CD4-positive, alpha-beta T cell (primary cell): ENCODE data around the gene KRT79. TPM values are rescaled to one million over a fixed set of nuclear protein-coding genes. Genes with fewer than 3 reads are reported as not detected.

Experiments used
- ATAC-seq: fragments of 200-7000 bp; cut with Tn5 transposase; one replicate; pipeline ENCODE4 v1.10.0; 2022; ENCODE audit warnings: mild to moderate bottlenecking; ENCODE audit not compliant: poor library complexity
- CTCF ChIA-PET: fragments of 350-600 bp; sonication (Branson Sonifier 250); formaldehyde crosslinking; loops from one replicate; lab custom pipeline; 2021; ENCODE audit warnings: antibody characterized with exemption, inconsistent platforms; lab: Charles Lee
- POLR2A ChIA-PET: fragments of 350-600 bp; sonication (Branson Sonifier 250); formaldehyde crosslinking; loops from one replicate; lab custom pipeline; 2021; ENCODE audit warnings: antibody characterized with exemption, inconsistent platforms; lab: Charles Lee
- DNase-seq, 14 experiments: peaks; one replicate each; pipeline ENCODE4 v3.0.0-alpha.2; 2013 to 2020; ENCODE audit warnings: mixed read lengths in 2 of 14
- H3K27ac ChIP-seq, 2 donors: one replicate each; pipeline versions ENCODE4 v1.5.1 to v1.7.0; 2013; ENCODE audit warnings: low read length in 2 of 2, low read depth in 1 of 2, mild to moderate bottlenecking in 1 of 2
- H3K27me3 ChIP-seq, 2 experiments: 1 replicate in 1 of 2; 2 replicates in 1 of 2; pipeline versions ENCODE4 v1.6.1 to v1.7.0; 2013; ENCODE audit warnings: low read length in 2 of 2, control low read depth in 1 of 2, mild to moderate bottlenecking in 1 of 2, moderate library complexity in 1 of 2; ENCODE audit not compliant: insufficient read depth in 2 of 2, control insufficient read depth in 1 of 2
- H3K36me3 ChIP-seq: one replicate; pipeline ENCODE4 v1.6.1; 2013; ENCODE audit warnings: low read length, control low read depth; ENCODE audit not compliant: insufficient read depth
- H3K4me1 ChIP-seq: one replicate; pipeline ENCODE4 v1.6.1; 2013; ENCODE audit warnings: low read length, control low read depth; ENCODE audit not compliant: insufficient read depth
- H3K4me3 ChIP-seq: one replicate; pipeline ENCODE4 v1.5.1; 2013; ENCODE audit warnings: mild to moderate bottlenecking, low read length, moderate library complexity
- H3K9me3 ChIP-seq, 2 experiments: 1 replicate in 1 of 2; 2 replicates in 1 of 2; pipeline versions ENCODE4 v1.6.1 to v1.7.0; 2013; ENCODE audit warnings: low read length in 2 of 2, mild to moderate bottlenecking in 2 of 2, control low read depth in 1 of 2, moderate library complexity in 1 of 2; ENCODE audit not compliant: control insufficient read depth in 1 of 2, insufficient read depth in 1 of 2
- H3K27ac Mint-ChIP-seq: one replicate; pipeline ENCODE4 v1.8.0; 2020; ENCODE audit warnings: mixed read lengths
- H3K27me3 Mint-ChIP-seq: one replicate; pipeline ENCODE4 v1.8.0; 2021; ENCODE audit warnings: mixed read lengths
- H3K36me3 Mint-ChIP-seq: one replicate; pipeline ENCODE4 v1.8.0; 2021; ENCODE audit warnings: low read depth, mixed read lengths
- H3K4me1 Mint-ChIP-seq: one replicate; pipeline ENCODE4 v1.8.0; 2021; ENCODE audit warnings: low read depth, mixed read lengths
- H3K4me3 Mint-ChIP-seq: one replicate; pipeline ENCODE4 v1.8.0; 2020; ENCODE audit warnings: mild to moderate bottlenecking, mixed read lengths
- H3K9me3 Mint-ChIP-seq: one replicate; pipeline ENCODE4 v1.8.0; 2020; ENCODE audit warnings: mixed read lengths
- intact Hi-C, 2 experiments: fragments of 100-400 bp; cut with DNase I in 1 of 2; cut with micrococcal nuclease in 1 of 2; formaldehyde crosslinking; loops; one replicate each; pipeline versions ENCODE4 v1.15.1 to v1.9.0; 2023 to 2025; cut with DNase I, micrococcal nuclease
- total RNA-seq, 174 experiments: library from RNA in 2 of 174; stranded (reverse) in 2 of 174; gene quantifications; one replicate each; pipeline ENCODE4 v1.2.3 and lab custom pipeline; 2021 to 2026
- TF ChIP-seq, protein P1 (sequence below): fragments of 200-600 bp; IDR thresholded peaks from one replicate; pipeline ENCODE4 v1.8.0; 2022; ENCODE audit warnings: antibody characterized with exemption, mild to moderate bottlenecking

Gene KRT79
- total RNA-seq, 2 experiments from 2014 or later = not detected

DNA sequence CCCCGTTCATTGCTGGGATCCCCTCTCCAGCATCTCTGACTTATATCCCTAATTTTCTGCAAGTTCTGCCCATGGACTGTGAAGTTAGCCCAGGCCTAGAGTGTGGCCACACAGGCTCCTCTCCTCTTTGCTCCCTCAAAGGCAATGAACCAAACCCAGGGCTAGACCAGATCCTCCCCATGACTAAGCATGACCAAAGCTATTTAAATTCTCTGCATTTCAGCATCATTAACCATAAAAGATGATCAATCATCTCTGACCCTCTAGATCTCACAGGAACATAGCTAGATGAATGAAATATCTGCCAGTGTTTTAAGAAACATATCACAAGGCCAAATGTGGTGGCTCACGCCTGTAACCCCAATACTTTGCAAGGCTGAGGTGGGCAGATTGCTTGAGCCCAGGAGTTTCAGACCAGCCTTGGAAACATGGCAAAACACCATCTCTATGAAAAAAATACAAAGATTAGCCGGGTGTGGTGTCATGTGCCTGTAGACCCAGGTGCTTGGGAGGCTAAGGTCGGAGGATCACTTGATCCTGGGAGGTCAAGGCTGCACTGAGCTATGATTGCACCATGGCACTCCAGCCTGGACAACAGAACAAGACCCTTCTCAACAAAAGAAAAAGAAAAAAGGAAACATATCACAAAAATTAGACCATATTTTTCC lies 36.0 kb downstream of the KRT79 start:
- no peaks in the 10 kb centered on the region for H3K9me3 ChIP-seq
- Mint-ChIP-seq H3K4me3 (no peak overlapping the region), H3K9me3 (no peaks in the 10 kb centered on the region), H3K36me3 (no peaks in the 10 kb centered on the region), H3K4me1 (peaks cover 5% of the 10 kb centered on the region), H3K27ac (no peak overlapping the region), H3K27me3 (no peaks in the 10 kb centered on the region)
- no peak overlapping the region for H3K4me3 ChIP-seq
- peaks cover 0 to 4% of the 10 kb centered on the region in 2 experiments for H3K27me3 ChIP-seq
- H3K4me1 ChIP-seq = no peaks in the 10 kb centered on the region
- ATAC-seq = no peak
- no peak for DNase-seq
- ChIA-PET POLR2A (interaction anchor here (0.6 kb wide), 1 partner anchor 1669 kb away, joined by 4 read pairs; no protein-coding TSS in a partner anchor), CTCF (no interaction called here)
- no peak overlapping the region for H3K27ac ChIP-seq
- intact Hi-C loops = no loop called here
- TF ChIP-seq, protein P1, sequence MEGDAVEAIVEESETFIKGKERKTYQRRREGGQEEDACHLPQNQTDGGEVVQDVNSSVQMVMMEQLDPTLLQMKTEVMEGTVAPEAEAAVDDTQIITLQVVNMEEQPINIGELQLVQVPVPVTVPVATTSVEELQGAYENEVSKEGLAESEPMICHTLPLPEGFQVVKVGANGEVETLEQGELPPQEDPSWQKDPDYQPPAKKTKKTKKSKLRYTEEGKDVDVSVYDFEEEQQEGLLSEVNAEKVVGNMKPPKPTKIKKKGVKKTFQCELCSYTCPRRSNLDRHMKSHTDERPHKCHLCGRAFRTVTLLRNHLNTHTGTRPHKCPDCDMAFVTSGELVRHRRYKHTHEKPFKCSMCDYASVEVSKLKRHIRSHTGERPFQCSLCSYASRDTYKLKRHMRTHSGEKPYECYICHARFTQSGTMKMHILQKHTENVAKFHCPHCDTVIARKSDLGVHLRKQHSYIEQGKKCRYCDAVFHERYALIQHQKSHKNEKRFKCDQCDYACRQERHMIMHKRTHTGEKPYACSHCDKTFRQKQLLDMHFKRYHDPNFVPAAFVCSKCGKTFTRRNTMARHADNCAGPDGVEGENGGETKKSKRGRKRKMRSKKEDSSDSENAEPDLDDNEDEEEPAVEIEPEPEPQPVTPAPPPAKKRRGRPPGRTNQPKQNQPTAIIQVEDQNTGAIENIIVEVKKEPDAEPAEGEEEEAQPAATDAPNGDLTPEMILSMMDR = no peak
- no peaks in the 10 kb centered on the region for H3K36me3 ChIP-seq

DNA sequence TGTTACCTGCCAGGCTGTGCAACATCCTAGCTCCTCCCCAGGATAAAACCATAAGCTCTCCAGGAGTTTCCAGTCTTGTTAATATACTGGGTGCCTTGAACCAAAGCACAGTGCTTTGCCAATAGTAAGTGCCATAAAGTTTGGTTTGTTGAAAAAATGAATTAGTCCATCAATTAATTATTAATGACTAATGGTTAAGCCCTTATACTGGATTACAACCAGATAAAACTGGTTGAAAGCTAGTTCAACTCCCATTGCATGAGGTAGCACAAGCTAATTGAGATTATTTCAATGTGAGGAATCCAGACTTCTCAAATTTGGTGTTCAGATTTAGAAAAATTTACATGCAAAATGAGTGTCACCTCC lies 36.6 kb downstream of the KRT79 start:
- no peaks in the 10 kb centered on the region for H3K9me3 Mint-ChIP-seq
- peaks cover 2% of the 10 kb centered on the region for H3K27me3 Mint-ChIP-seq
- H3K4me1 Mint-ChIP-seq = peaks cover 5% of the 10 kb centered on the region
- no peak for DNase-seq
- Histone ChIP-seq H3K4me1 (no peaks in the 10 kb centered on the region), H3K27ac (no peak overlapping the region), H3K4me3 (no peak overlapping the region), H3K36me3 (no peaks in the 10 kb centered on the region), H3K27me3 (peaks cover 0 to 4% of the 10 kb centered on the region in 2 experiments), H3K9me3 (no peaks in the 10 kb centered on the region)
- no peak overlapping the region for H3K27ac Mint-ChIP-seq
- H3K36me3 Mint-ChIP-seq = no peaks in the 10 kb centered on the region
- no peak overlapping the region for H3K4me3 Mint-ChIP-seq
- POLR2A ChIA-PET = no interaction called here
- CTCF ChIA-PET = no interaction called here
- no peak for ATAC-seq
- intact Hi-C loops = no loop called here
- TF ChIP-seq, protein P1 = no peak

DNA sequence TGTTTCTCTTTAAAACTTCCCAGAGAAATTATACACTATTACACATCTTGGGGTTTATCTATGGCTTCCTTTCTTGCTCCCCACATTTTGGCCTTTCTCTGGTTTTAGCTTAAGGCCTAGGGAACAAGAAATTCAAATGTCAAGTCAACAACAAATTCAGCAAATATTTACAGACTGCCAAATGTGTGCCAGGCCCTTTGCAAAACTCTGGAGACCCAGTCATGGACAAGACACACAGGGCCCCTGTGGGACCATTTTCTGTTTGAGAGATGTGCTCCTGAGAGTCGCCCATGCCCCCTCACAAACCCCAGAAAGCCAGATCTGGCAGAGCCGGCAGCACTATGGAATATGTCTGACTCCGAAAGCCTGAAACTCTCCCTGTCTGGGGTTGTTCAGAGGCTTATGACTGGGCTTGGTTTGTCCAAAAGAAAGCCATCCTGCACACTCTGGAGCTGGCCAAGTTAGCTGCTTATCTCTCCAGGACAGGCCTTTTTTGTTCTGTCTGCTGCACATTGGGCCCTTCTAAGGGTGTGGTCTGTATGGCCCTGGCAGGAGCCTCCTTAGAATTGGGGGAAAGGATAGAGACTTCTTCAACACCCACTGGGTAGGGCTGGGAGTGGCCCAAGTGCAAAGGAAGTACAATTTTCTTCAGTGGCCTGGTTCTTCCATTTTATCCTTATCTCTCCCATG lies 37.1 kb downstream of the KRT79 start:
- ATAC-seq (no peak), DNase-seq (no peak)
- H3K27me3 Mint-ChIP-seq = peaks cover 5% of the 10 kb centered on the region
- no peak overlapping the region for H3K4me3 ChIP-seq
- H3K4me1 Mint-ChIP-seq = peaks cover 5% of the 10 kb centered on the region
- H3K36me3 ChIP-seq = no peaks in the 10 kb centered on the region
- H3K27me3 ChIP-seq = peaks cover 0 to 4% of the 10 kb centered on the region in 2 experiments
- H3K4me1 ChIP-seq = no peaks in the 10 kb centered on the region
- H3K27ac Mint-ChIP-seq = no peak overlapping the region
- TF ChIP-seq, protein P1 = no peak
- CTCF ChIA-PET = no interaction called here
- POLR2A ChIA-PET = no interaction called here
- H3K9me3 ChIP-seq = no peaks in the 10 kb centered on the region
- H3K4me3 Mint-ChIP-seq = no peak overlapping the region
- intact Hi-C loops = no loop called here
- no peaks in the 10 kb centered on the region for H3K9me3 Mint-ChIP-seq
- H3K27ac ChIP-seq = no peak overlapping the region
- no peaks in the 10 kb centered on the region for H3K36me3 Mint-ChIP-seq
